DMS79 (cell line): ENCODE data around the gene ATF7.
A peak's percentile ranks its signal among the peaks of the same experiment; 100 is the strongest.

ENCODE experiments used
- DNase-seq: peaks from one replicate; lab custom pipeline; 2025; lab: John Stamatoyannopoulos, UW

ATF7 gene

GRCh38 chr12:53523131-53523530, 103.1 kb downstream of the ATF7 start:
- DNase-seq = no peak

- no peak for DNase-seq
Observed at GRCh38 chr12:53518381-53518780, 107.8 kb downstream of the ATF7 start.

- DNase-seq = no peak
Observed at GRCh38 chr12:53516758-53517455, 109.3 kb downstream of the ATF7 start.

GRCh38 chr12:53515291-53515680, 110.9 kb downstream of the ATF7 start:
- DNase-seq = no peak

GRCh38 chr12:53514628-53515290, 111.4 kb downstream of the ATF7 start:
- no peak for DNase-seq

GRCh38 chr12:53513712-53514410, 112.3 kb downstream of the ATF7 start:
- DNase-seq = no peak

- DNase-seq = no peak
Observed at GRCh38 chr12:53510181-53510812, 115.9 kb downstream of the ATF7 start.

GRCh38 chr12:53508534-53509170, 117.5 kb downstream of the ATF7 start:
- DNase-seq = peak; percentile 6

GRCh38 chr12:53507603-53507885, 118.6 kb downstream of the ATF7 start:
- no peak for DNase-seq

GRCh38 chr12:53506881-53507602, 119.1 kb downstream of the ATF7 start, which contains the start of gene NPFF:
NPFF (minus strand) TSS chr12:53507484; CDS start chr12:53507474, 10 bp downstream.
- DNase-seq = no peak

GRCh38 chr12:53506450-53506785, 119.8 kb downstream of the ATF7 start:
- DNase-seq = no peak

- no peak for DNase-seq
Observed at GRCh38 chr12:53505555-53506449, 120.4 kb downstream of the ATF7 start.

GRCh38 chr12:53505086-53505485, 121.1 kb downstream of the ATF7 start:
- DNase-seq = no peak

GRCh38 chr12:53504004-53504920, 121.9 kb downstream of the ATF7 start:
- DNase-seq = no peak

- DNase-seq = no peak
Observed at GRCh38 chr12:53502983-53503728, 123.0 kb downstream of the ATF7 start.

GRCh38 chr12:53502331-53502730, 123.9 kb downstream of the ATF7 start:
- no peak for DNase-seq

GRCh38 chr12:53501615-53502181, 124.5 kb downstream of the ATF7 start:
- DNase-seq = no peak

- peak; percentile 87 for DNase-seq
Observed at GRCh38 chr12:53500776-53501614, 125.2 kb downstream of the ATF7 start, which contains the start of gene TARBP2. TARBP2 (plus strand) TSS chr12:53501283; CDS start chr12:53501409, 126 bp downstream.
